A673 (cell line): ENCODE data around the gene ADPRH. TPM values are rescaled to one million over a fixed set of nuclear protein-coding genes. Genes with fewer than 3 reads are reported as not detected.

Experiments used
- BruUV-seq: library from RNA; stranded (reverse); fragments of 400-500 nt; replicated peaks from 2 replicates; lab custom pipeline; 2021; lab: Mats Ljungman, UMichigan
- CTCF ChIA-PET: fragments of 300-600 bp; sonication (Branson Sonifier 250); formaldehyde crosslinking; loops from one replicate; lab custom pipeline; 2022; ENCODE audit warnings: antibody characterized with exemption; lab: Charles Lee
- POLR2A ChIA-PET: fragments of 300-600 bp; sonication (Branson Sonifier 250); formaldehyde crosslinking; loops from one replicate; lab custom pipeline; 2022; ENCODE audit warnings: antibody characterized with exemption; ENCODE audit not compliant: low non-redundant PET; lab: Charles Lee
- DNase-seq: peaks from one replicate; pipeline ENCODE4 v3.0.0-alpha.2; 2015; ENCODE audit warnings: low spot score
- H3K27ac ChIP-seq: fragments of 200-600 bp; sonication (generic); 2 replicates; pipeline ENCODE4 v1.5.1; 2016; ENCODE audit warnings: mixed run types, low read depth, mild to moderate bottlenecking, mixed read lengths, antibody characterized with exemption, low read length; ENCODE audit not compliant: poor library complexity, severe bottlenecking
- H3K27me3 ChIP-seq: fragments of 200-600 bp; sonication (generic); replicated peaks from 2 replicates; pipeline ENCODE4 v1.6.1; 2017; ENCODE audit warnings: mixed run types, low read depth, mild to moderate bottlenecking, mixed read lengths, antibody characterized with exemption, low read length; ENCODE audit not compliant: insufficient read depth, poor library complexity
- H3K36me3 ChIP-seq: fragments of 200-600 bp; sonication (generic); 2 replicates; pipeline ENCODE4 v1.6.1; 2016; ENCODE audit warnings: mixed run types, mild to moderate bottlenecking, mixed read lengths, antibody characterized with exemption, low read length; ENCODE audit not compliant: insufficient read depth, poor library complexity, severe bottlenecking
- H3K4me1 ChIP-seq: fragments of 200-600 bp; sonication (generic); 2 replicates; pipeline ENCODE4 v1.6.1; 2017; ENCODE audit warnings: mixed run types, mild to moderate bottlenecking, mixed read lengths, antibody characterized with exemption, low read length; ENCODE audit not compliant: insufficient read depth, poor library complexity, severe bottlenecking
- H3K4me3 ChIP-seq: fragments of 200-600 bp; sonication (generic); 2 replicates; pipeline ENCODE4 v1.5.1; 2016; ENCODE audit warnings: low read depth, mixed run types, mild to moderate bottlenecking, mixed read lengths, low read length; ENCODE audit not compliant: poor library complexity, severe bottlenecking
- H3K9me3 ChIP-seq: fragments of 200-600 bp; sonication (generic); 2 replicates; pipeline ENCODE4 v1.6.1; 2016; ENCODE audit warnings: mixed run types, low read depth, mild to moderate bottlenecking, mixed read lengths, antibody characterized with exemption, low read length; ENCODE audit not compliant: poor library complexity, severe bottlenecking
- CTCF ChIP-seq: fragments of 300-800, 200-600 bp; sonication (generic); conservative IDR thresholded peaks from 2 replicates; pipeline ENCODE4 v1.5.1; 2017; ENCODE audit warnings: low read depth, mild to moderate bottlenecking, antibody characterized with exemption, low read length, moderate library complexity, mixed read lengths
- EZH2 ChIP-seq: fragments of 200-600 bp; sonication (generic); IDR thresholded peaks from 2 replicates; pipeline ENCODE4 v1.6.1; 2017; ENCODE audit warnings: borderline replicate concordance, low read depth, mild to moderate bottlenecking, mixed read lengths, antibody characterized with exemption, low read length; ENCODE audit not compliant: poor library complexity, severe bottlenecking
- intact Hi-C: fragments of 100-400 bp; cut with micrococcal nuclease; formaldehyde crosslinking; loops from one replicate; pipeline ENCODE4 v1.10.0; 2022; ENCODE audit not compliant: unreplicated experiment
- total RNA-seq: library from RNA; stranded (reverse); gene quantifications from 2 replicates; pipeline ENCODE4 v1.2.3, GENCODE V29; 2021

Gene ADPRH
- total RNA-seq, 1 experiment from 2014 or later = 0.37 TPM

DNA sequence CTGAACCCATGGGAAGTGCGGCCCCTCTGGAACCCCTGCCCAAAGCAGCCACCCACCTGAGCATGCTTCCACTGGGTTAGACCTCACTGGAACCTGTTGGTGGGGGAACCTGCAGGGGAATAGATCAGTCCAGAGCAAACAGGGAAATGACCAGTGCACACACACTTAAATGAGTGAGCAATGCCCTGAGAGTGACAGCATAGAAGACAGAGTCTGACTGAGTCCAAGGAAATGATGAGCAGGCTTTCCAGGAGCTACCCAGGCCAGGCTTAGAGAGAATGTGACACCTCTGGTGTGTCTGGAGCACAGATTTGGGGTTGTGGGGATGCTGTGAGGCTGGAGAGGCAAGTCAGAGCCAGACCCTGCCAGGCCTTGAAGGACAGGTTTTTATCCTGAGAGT, 46.9 kb downstream of the ADPRH start:
- CTCF ChIA-PET = no interaction called here
- no peak for DNase-seq
- intact Hi-C loops = no loop called here
- Histone ChIP-seq H3K27ac (no peak overlapping the region), H3K4me1 (peaks cover 5% of the 10 kb centered on the region), H3K27me3 (no peaks in the 10 kb centered on the region), H3K4me3 (no peak overlapping the region), H3K36me3 (no peaks in the 10 kb centered on the region), H3K9me3 (no peaks in the 10 kb centered on the region)
- POLR2A ChIA-PET = no interaction called here
- TF ChIP-seq CTCF (no peak), EZH2 (no peak)
- no TSS peak for BruUV-seq

DNA sequence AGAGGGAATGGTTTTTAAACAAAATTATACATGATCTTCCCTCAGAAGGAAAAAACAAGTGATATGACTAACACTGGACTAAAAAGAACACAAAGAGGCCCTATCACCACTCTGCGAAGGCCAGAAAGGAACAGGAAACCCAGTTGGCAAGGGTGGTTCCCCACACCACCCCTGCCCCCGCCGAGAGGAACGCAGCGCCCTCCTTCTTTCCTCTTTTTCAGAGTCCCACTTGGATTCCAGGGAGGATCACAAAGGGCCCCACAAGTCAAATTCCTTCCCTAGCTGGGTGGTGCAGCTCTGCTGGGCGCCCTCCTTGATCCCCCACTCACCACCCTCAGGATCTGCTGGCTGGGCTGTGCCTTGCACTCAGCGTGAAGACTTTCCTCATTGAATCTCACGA, 48.2 kb downstream of the ADPRH start:
- TF ChIP-seq CTCF (no peak), EZH2 (no peak)
- ChIA-PET CTCF (no interaction called here), POLR2A (no interaction called here)
- no peaks in the 10 kb centered on the region for H3K27me3 ChIP-seq
- H3K27ac ChIP-seq = no peak overlapping the region
- H3K4me1 ChIP-seq = peaks cover 5% of the 10 kb centered on the region
- H3K9me3 ChIP-seq = no peaks in the 10 kb centered on the region
- H3K36me3 ChIP-seq = no peaks in the 10 kb centered on the region
- H3K4me3 ChIP-seq = no peak overlapping the region
- no peak for DNase-seq
- BruUV-seq = no TSS peak
- intact Hi-C loops = no loop called here

GRCh38 chr3:119628390-119628789, 49.1 kb downstream of the ADPRH start:
- no peaks in the 10 kb centered on the region for H3K36me3 ChIP-seq
- DNase-seq = no peak
- H3K27ac ChIP-seq = no peak overlapping the region
- intact Hi-C loops = no loop called here
- H3K27me3 ChIP-seq = no peaks in the 10 kb centered on the region
- no TSS peak for BruUV-seq
- POLR2A ChIA-PET = no interaction called here
- CTCF ChIA-PET = no interaction called here
- TF ChIP-seq EZH2 (no peak), CTCF (no peak)
- no peak overlapping the region for H3K4me3 ChIP-seq
- peaks cover 5% of the 10 kb centered on the region for H3K4me1 ChIP-seq
- no peaks in the 10 kb centered on the region for H3K9me3 ChIP-seq
